ENCODE measurements around the gene RFX5. TPM values are rescaled to one million over a fixed set of nuclear protein-coding genes. Genes with fewer than 3 reads are reported as not detected.

Gene RFX5
- total RNA-seq, 1 experiment from 2014 or later = 72.7 TPM

DNA sequence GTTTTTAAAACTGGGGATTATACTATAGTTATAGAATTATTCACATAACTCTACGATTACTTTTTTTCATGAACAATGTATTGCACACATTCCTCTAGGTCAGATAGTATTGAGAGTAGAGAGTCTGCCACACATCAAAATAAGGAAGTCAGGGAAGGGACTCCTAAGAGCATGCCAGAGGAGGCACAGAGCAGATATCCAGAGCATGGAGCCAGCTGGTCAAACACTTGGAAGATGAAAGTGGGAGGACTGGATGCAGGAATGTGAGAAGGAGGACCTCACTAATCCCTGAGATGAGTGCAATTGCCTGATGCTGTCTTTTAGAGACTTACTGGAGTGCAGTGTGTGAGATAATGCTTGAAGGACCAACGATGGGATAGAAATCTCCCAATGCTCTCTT lies 9.6 kb upstream of the RFX5 start:
- H4K5ac ChIP-seq (ENCODE audit: insufficient read length, low read depth, low read length) = no peak overlapping the region
- H3K4me1 ChIP-seq (ENCODE audit: insufficient read depth, low read length) = no peaks in the 10 kb centered on the region
- no peaks in the 10 kb centered on the region for H3K9me3 ChIP-seq (ENCODE audit: control insufficient read depth, low read depth, low read length)
- no peak for DNase-seq
- H2BK15ac ChIP-seq (ENCODE audit: low read depth, low read length) = no peak overlapping the region
- no peak overlapping the region for H2BK12ac ChIP-seq (ENCODE audit: insufficient read length, low read depth, low read length)
- H4K91ac ChIP-seq (ENCODE audit: insufficient read length, low read depth, low read length) = no peak overlapping the region
- H3K18ac ChIP-seq (ENCODE audit: insufficient read length, low read depth, low read length) = no peak overlapping the region
- no peak overlapping the region for H4K8ac ChIP-seq (replicated peaks; ENCODE audit: insufficient read length, low read depth, low read length)
- H2BK5ac ChIP-seq (ENCODE audit: insufficient read length, low read length) = no peak overlapping the region
- Mint-ChIP-seq H3K4me1 (no peaks in the 10 kb centered on the region; a peak in 1 of 4 replicates), H3K4me3 (no peak overlapping the region), H3K9me3 (peaks cover 16 to 19% of the 10 kb centered on the region in 2 experiments), H3K36me3 (ENCODE audit: insufficient read depth in 1 of 3, low read depth in 3 of 3) (peaks cover 9 to 12% (median 10%) of the 10 kb centered on the region in 3 experiments), H3K27me3 (ENCODE audit: low read depth) (no peaks in the 10 kb centered on the region), H3K27ac (no peak overlapping the region)
- H2BK120ac ChIP-seq (ENCODE audit: low read depth, low read length, poor library complexity, severe bottlenecking) = no peak overlapping the region
- H3T11ph ChIP-seq (ENCODE audit: low read length) = no peak overlapping the region
- no peak overlapping the region for H2AK5ac ChIP-seq (ENCODE audit: insufficient read length, low read length)
- no peak overlapping the region for H3K14ac ChIP-seq (ENCODE audit: insufficient read depth, low read length)
- no peak overlapping the region for H3K27ac ChIP-seq (ENCODE audit: insufficient read length, low read depth, low read length)
- H3K9ac ChIP-seq (ENCODE audit: extremely low read depth, insufficient read length, low read length) = no peak overlapping the region
- H3K56ac ChIP-seq (ENCODE audit: insufficient read length, low read depth, low read length) = no peak overlapping the region
- no peaks in the 10 kb centered on the region for H3K79me1 ChIP-seq (ENCODE audit: insufficient read depth, low read depth, low read length, poor library complexity, severe bottlenecking)
- no peak overlapping the region for H2BK20ac ChIP-seq (ENCODE audit: low read depth, low read length, poor library complexity, severe bottlenecking)
- H2AFZ ChIP-seq (ENCODE audit: low read length) = no peak overlapping the region
- H3K23me2 ChIP-seq (ENCODE audit: insufficient read length, low read depth, low read length, poor library complexity, severe bottlenecking) = no peaks in the 10 kb centered on the region
- no peaks in the 10 kb centered on the region for H3K79me2 ChIP-seq (ENCODE audit: insufficient read depth, low read length)
- H4K20me1 ChIP-seq (ENCODE audit: control insufficient read depth, insufficient read depth, insufficient read length) = no peaks in the 10 kb centered on the region
- TF ChIP-seq, protein P1, sequence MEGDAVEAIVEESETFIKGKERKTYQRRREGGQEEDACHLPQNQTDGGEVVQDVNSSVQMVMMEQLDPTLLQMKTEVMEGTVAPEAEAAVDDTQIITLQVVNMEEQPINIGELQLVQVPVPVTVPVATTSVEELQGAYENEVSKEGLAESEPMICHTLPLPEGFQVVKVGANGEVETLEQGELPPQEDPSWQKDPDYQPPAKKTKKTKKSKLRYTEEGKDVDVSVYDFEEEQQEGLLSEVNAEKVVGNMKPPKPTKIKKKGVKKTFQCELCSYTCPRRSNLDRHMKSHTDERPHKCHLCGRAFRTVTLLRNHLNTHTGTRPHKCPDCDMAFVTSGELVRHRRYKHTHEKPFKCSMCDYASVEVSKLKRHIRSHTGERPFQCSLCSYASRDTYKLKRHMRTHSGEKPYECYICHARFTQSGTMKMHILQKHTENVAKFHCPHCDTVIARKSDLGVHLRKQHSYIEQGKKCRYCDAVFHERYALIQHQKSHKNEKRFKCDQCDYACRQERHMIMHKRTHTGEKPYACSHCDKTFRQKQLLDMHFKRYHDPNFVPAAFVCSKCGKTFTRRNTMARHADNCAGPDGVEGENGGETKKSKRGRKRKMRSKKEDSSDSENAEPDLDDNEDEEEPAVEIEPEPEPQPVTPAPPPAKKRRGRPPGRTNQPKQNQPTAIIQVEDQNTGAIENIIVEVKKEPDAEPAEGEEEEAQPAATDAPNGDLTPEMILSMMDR (conservative IDR thresholded peaks at IDR 0.05) = no peak
- H3K23ac ChIP-seq (ENCODE audit: insufficient read length, low read depth, low read length) = no peak overlapping the region
- H3K27me3 ChIP-seq (ENCODE audit: insufficient read depth, low read length) = no peaks in the 10 kb centered on the region
- H3K4ac ChIP-seq (ENCODE audit: low read depth, low read length) = no peak overlapping the region
- no peak overlapping the region for H3K4me2 ChIP-seq (ENCODE audit: insufficient read depth, insufficient read length, low read length)
- WGBS (ENCODE audit: extremely low coverage, insufficient read length, low lambda C conversion rate) = no CpG with 5 or more reads among the region's 2 CpGs

Measured in H9 (cell line).